HepG2 (cell line): Measurements from ENCODE around the gene KLK10.

ENCODE experiments used
- ARID5B ChIP-seq: IDR thresholded peaks from 2 replicates; pipeline ENCODE4 v1.4.0; 2020; ENCODE audit warnings: mild to moderate bottlenecking, missing genetic modification reagents
- CTCF ChIP-seq: sonication (generic); formaldehyde crosslinking; IDR thresholded peaks from 2 replicates; pipeline ENCODE4 v1.5.0; 2020; ENCODE audit warnings: mild to moderate bottlenecking, missing genetic modification reagents, moderate library complexity
- EZH2 ChIP-seq: conservative IDR thresholded peaks from 2 replicates; pipeline ENCODE4 v1.6.1; 2012; ENCODE audit warnings: mild to moderate bottlenecking, low read depth, low read length, moderate library complexity
- SRSF4 ChIP-seq: fragments of 200-400 bp; formaldehyde crosslinking; IDR thresholded peaks from one replicate; pipeline ENCODE4 v1.6.1; 2018; ENCODE audit warnings: mild to moderate bottlenecking, low read depth, low read length, moderate library complexity; ENCODE audit not compliant: poor library complexity, severe bottlenecking
- TBL1XR1 ChIP-seq: fragments of 150-350 bp; IDR thresholded peaks from 2 replicates; pipeline ENCODE4 v1.6.1; 2014; ENCODE audit warnings: borderline replicate concordance, low read length; ENCODE audit not compliant: partially characterized antibody
- TFE3 ChIP-seq: IDR thresholded peaks from 2 replicates; pipeline ENCODE4 v1.6.1; 2016
- THAP11 ChIP-seq: IDR thresholded peaks from 2 replicates; pipeline ENCODE4 v1.6.1; 2016; ENCODE audit warnings: missing biosample characterization, missing genetic modification reagents
- ZNF333 ChIP-seq: sonication (generic); formaldehyde crosslinking; IDR thresholded peaks from 2 replicates; pipeline ENCODE4 v1.4.0; 2020; ENCODE audit warnings: mild to moderate bottlenecking, missing genetic modification reagents, borderline replicate concordance

- no peak for TF ChIP-seq ARID5B (CRISPR knock-in tag)
- no peak for TF ChIP-seq ZNF333 (CRISPR knock-in tag)
- TF ChIP-seq CTCF (CRISPR knock-in tag): no peak
- TF ChIP-seq TBL1XR1: no peak
- no peak for TF ChIP-seq EZH2
- no peak for TF ChIP-seq SRSF4
- no peak for TF ChIP-seq THAP11 (CRISPR knock-in tag)
- TF ChIP-seq TFE3 (CRISPR knock-in tag): no peak
Measured at GRCh38 chr19:51018745-51019543, 565 bp downstream of the KLK10 start.
